Lung (tissue), 12 donors: ENCODE data around the gene EDDM3A. TPM values are rescaled to one million over a fixed set of nuclear protein-coding genes. Genes with fewer than 3 reads are reported as not detected.

Experiments
- ATAC-seq: fragments of 200-7000 bp; cut with Tn5 transposase; one replicate; pipeline ENCODE4 v1.9.1; 2020; ENCODE audit warnings: moderate number of reproducible peaks; ENCODE audit not compliant: insufficient read depth, low FRiP score
- DNase-seq, 3 donors: peaks; one replicate each; pipeline ENCODE4 v3.0.0-alpha.2; 2013 to 2017
- H3K27ac ChIP-seq, 2 donors: one replicate each; pipeline ENCODE4 v1.5.1; 2013; ENCODE audit warnings: mild to moderate bottlenecking in 2 of 2, moderate library complexity in 2 of 2, control low read depth in 1 of 2, inconsistent platforms in 1 of 2, low read depth in 1 of 2, low read length in 1 of 2
- H3K27me3 ChIP-seq, 3 donors: one replicate each; pipeline ENCODE4 v1.5.1; 2013; ENCODE audit warnings: low read length in 2 of 3; ENCODE audit not compliant: control insufficient read depth in 3 of 3, insufficient read depth in 3 of 3
- H3K36me3 ChIP-seq, 4 donors: one replicate each; pipeline ENCODE4 v1.5.1; 2013; ENCODE audit warnings: low read length in 4 of 4, mild to moderate bottlenecking in 1 of 4, moderate library complexity in 1 of 4; ENCODE audit not compliant: control insufficient read depth in 4 of 4, insufficient read depth in 4 of 4
- H3K4me1 ChIP-seq, 5 donors: one replicate each; pipeline ENCODE4 v1.5.1; 2013; ENCODE audit warnings: low read length in 5 of 5, mild to moderate bottlenecking in 2 of 5, moderate library complexity in 1 of 5; ENCODE audit not compliant: control insufficient read depth in 5 of 5, insufficient read depth in 5 of 5
- H3K4me3 ChIP-seq: one replicate; pipeline ENCODE4 v1.5.1; 2013; ENCODE audit warnings: mild to moderate bottlenecking, control low read depth, moderate library complexity
- H3K9ac ChIP-seq, 2 donors: one replicate each; pipeline ENCODE4 v1.5.1; 2013; ENCODE audit warnings: low read length in 2 of 2, control low read depth in 1 of 2; ENCODE audit not compliant: insufficient read depth in 1 of 2
- H3K9me3 ChIP-seq, 4 donors: one replicate each; pipeline ENCODE4 v1.5.1; 2013; ENCODE audit warnings: low read length in 3 of 4, mild to moderate bottlenecking in 1 of 4, moderate library complexity in 1 of 4; ENCODE audit not compliant: control insufficient read depth in 4 of 4, insufficient read depth in 3 of 4
- CTCF ChIP-seq: IDR thresholded peaks from 2 replicates; pipeline ENCODE4 v1.5.1; 2012; ENCODE audit warnings: mild to moderate bottlenecking; ENCODE audit errors: control extremely low read depth, extremely low read depth
- WGBS, 2 donors: extraction: QIAGEN DNeasy Blood & Tissue Kit; methylation state at CpG; one replicate each; pipeline ENCODE4 v1.1.7; 2013; 5-methylcytosine and 5-hydroxymethylcytosine counted together
- polyA plus RNA-seq, 2 donors: library from polyadenylated mRNA; stranded (reverse); fragments of 200-250 nt; gene quantifications; one replicate each; pipeline ENCODE4 v1.2.1, GENCODE V29; 2013
- total RNA-seq, 2 donors: library from RNA; depleted of rRNA in 1 of 2; stranded (reverse); fragments of >200 nt in 1 of 2; gene quantifications; one replicate each; pipeline ENCODE4 v1.2.1, GENCODE V29; 2014 to 2021
- donor health status: control.
- donor health status: control.
- donor health status: Bipolar disorder and iron deficiency.
- donor health status: healthy.
- donor health status: DM: yes; HTN: yes; CAD: no.

The EDDM3A gene
- total and polyA plus RNA-seq, 4 donors = not detected

GRCh38 chr14:20782280-20782890 lies 36.7 kb downstream of the EDDM3A start:
- peak in 1 of 3 donors; percentile 34 for DNase-seq
- Histone ChIP-seq H3K9me3 (no peaks in the 10 kb centered on the region), H3K9ac (peak overlapping the region in 1 of 2 donors; percentile 15), H3K36me3 (no peaks in the 10 kb centered on the region), H3K4me3 (no peak overlapping the region), H3K27me3 (no peaks in the 10 kb centered on the region), H3K27ac (peak overlapping the region in 1 of 2 donors; percentile 27), H3K4me1 (peaks cover 0 to 7% (median 0%) of the 10 kb centered on the region in 5 donors)
- 3 to 6% methylated on average over 5 of the region's 5 CpGs for WGBS, 2 donors
- no peak for ATAC-seq
- no peak for TF ChIP-seq CTCF

GRCh38 chr14:20787025-20787424 lies 41.3 kb downstream of the EDDM3A start:
- Histone ChIP-seq H3K9me3 (no peaks in the 10 kb centered on the region), H3K27me3 (no peaks in the 10 kb centered on the region), H3K27ac (no peak overlapping the region), H3K36me3 (no peaks in the 10 kb centered on the region), H3K4me1 (peaks cover 0 to 8% (median 5%) of the 10 kb centered on the region in 5 donors), H3K4me3 (no peak overlapping the region), H3K9ac (no peak overlapping the region)
- WGBS, 2 donors = 50 to 65% methylated on average over 4 of the region's 4 CpGs
- no peak for TF ChIP-seq CTCF
- ATAC-seq (no peak), DNase-seq (no peak)

GRCh38 chr14:20789230-20789813 lies 43.6 kb downstream of the EDDM3A start:
- DNase-seq (peak in 2 of 3 donors; percentile 46 to 74), ATAC-seq (peak; percentile 16)
- H3K9ac ChIP-seq = no peak overlapping the region
- no peaks in the 10 kb centered on the region for H3K27me3 ChIP-seq
- 27 to 29% methylated on average over 3 of the region's 3 CpGs for WGBS, 2 donors
- peaks cover 0 to 10% (median 5%) of the 10 kb centered on the region in 5 donors for H3K4me1 ChIP-seq
- H3K27ac ChIP-seq = no peak overlapping the region
- no peak overlapping the region for H3K4me3 ChIP-seq
- H3K9me3 ChIP-seq = no peaks in the 10 kb centered on the region
- H3K36me3 ChIP-seq = no peaks in the 10 kb centered on the region
- no peak for TF ChIP-seq CTCF
